ENCODE data around the gene GMCL1.

DNA sequence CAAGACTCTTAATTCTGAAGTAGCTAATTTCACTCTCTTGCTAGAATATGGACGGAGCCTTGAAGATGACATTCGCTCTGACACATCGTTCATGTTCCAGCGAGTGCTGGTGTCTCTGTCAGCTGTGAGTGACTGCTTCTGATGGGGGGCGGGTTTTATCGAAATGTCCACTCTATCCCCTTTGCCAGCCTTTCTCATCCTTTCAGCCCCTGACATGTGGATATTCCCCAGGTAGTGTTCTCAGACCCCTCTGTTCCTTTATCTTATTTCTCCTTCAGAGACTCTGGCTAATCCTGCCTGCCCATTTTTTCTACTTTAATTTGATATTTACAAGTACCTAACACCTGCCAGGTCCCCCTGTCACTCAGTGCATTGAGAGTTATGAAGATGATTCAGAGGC is 18.9 kb upstream of the GMCL1 start:
- no peak for TF ChIP-seq POLR2A (IDR thresholded peaks at IDR 0.05)
- TF ChIP-seq, protein P1, sequence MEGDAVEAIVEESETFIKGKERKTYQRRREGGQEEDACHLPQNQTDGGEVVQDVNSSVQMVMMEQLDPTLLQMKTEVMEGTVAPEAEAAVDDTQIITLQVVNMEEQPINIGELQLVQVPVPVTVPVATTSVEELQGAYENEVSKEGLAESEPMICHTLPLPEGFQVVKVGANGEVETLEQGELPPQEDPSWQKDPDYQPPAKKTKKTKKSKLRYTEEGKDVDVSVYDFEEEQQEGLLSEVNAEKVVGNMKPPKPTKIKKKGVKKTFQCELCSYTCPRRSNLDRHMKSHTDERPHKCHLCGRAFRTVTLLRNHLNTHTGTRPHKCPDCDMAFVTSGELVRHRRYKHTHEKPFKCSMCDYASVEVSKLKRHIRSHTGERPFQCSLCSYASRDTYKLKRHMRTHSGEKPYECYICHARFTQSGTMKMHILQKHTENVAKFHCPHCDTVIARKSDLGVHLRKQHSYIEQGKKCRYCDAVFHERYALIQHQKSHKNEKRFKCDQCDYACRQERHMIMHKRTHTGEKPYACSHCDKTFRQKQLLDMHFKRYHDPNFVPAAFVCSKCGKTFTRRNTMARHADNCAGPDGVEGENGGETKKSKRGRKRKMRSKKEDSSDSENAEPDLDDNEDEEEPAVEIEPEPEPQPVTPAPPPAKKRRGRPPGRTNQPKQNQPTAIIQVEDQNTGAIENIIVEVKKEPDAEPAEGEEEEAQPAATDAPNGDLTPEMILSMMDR (IDR thresholded peaks at IDR 0.05): no peak
